Measurements from ENCODE around the gene AFAP1L2.

- TF ChIP-seq, protein P1, sequence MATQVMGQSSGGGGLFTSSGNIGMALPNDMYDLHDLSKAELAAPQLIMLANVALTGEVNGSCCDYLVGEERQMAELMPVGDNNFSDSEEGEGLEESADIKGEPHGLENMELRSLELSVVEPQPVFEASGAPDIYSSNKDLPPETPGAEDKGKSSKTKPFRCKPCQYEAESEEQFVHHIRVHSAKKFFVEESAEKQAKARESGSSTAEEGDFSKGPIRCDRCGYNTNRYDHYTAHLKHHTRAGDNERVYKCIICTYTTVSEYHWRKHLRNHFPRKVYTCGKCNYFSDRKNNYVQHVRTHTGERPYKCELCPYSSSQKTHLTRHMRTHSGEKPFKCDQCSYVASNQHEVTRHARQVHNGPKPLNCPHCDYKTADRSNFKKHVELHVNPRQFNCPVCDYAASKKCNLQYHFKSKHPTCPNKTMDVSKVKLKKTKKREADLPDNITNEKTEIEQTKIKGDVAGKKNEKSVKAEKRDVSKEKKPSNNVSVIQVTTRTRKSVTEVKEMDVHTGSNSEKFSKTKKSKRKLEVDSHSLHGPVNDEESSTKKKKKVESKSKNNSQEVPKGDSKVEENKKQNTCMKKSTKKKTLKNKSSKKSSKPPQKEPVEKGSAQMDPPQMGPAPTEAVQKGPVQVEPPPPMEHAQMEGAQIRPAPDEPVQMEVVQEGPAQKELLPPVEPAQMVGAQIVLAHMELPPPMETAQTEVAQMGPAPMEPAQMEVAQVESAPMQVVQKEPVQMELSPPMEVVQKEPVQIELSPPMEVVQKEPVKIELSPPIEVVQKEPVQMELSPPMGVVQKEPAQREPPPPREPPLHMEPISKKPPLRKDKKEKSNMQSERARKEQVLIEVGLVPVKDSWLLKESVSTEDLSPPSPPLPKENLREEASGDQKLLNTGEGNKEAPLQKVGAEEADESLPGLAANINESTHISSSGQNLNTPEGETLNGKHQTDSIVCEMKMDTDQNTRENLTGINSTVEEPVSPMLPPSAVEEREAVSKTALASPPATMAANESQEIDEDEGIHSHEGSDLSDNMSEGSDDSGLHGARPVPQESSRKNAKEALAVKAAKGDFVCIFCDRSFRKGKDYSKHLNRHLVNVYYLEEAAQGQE (IDR thresholded peaks at IDR 0.05; ENCODE audit: low read depth) = no peak
- no peak for TF ChIP-seq CREB1 (IDR thresholded peaks at IDR 0.05; ENCODE audit: low read depth)
- no peak for TF ChIP-seq YY1 (IDR thresholded peaks at IDR 0.05; ENCODE audit: low read depth)
- no peak for TF ChIP-seq ZBTB7A (IDR thresholded peaks at IDR 0.05; ENCODE audit: low read depth)
- TF ChIP-seq MAX (IDR thresholded peaks at IDR 0.05) = no peak
Measured at GRCh38 chr10:114252883-114253282, 151.4 kb downstream of the AFAP1L2 start.
